KMS-11 (cell line): ENCODE results near the gene CALD1.

ENCODE experiments used
- H2AFZ ChIP-seq: fragments of 200-600 bp; sonication (generic); 2 replicates; pipeline ENCODE4 v1.6.1; 2016; ENCODE audit warnings: antibody characterized with exemption, mixed run types, low read depth
- H3K27ac ChIP-seq: fragments of 200-600 bp; sonication (generic); 2 replicates; pipeline ENCODE4 v1.6.1; 2016; ENCODE audit warnings: mild to moderate bottlenecking, mixed run types
- H3K27me3 ChIP-seq: fragments of 200-600 bp; sonication (generic); 2 replicates; pipeline ENCODE4 v1.6.1; 2017; ENCODE audit warnings: mild to moderate bottlenecking, low read depth, mixed run types, moderate library complexity; ENCODE audit not compliant: insufficient read depth
- H3K36me3 ChIP-seq: fragments of 200-600 bp; sonication (generic); 2 replicates; pipeline ENCODE4 v1.6.1; 2017; ENCODE audit warnings: mild to moderate bottlenecking, mixed run types; ENCODE audit not compliant: insufficient read depth
- H3K4me1 ChIP-seq: fragments of 200-600 bp; sonication (generic); 2 replicates; pipeline ENCODE4 v1.6.1; 2016; ENCODE audit warnings: mild to moderate bottlenecking, low read depth, mixed run types; ENCODE audit not compliant: poor library complexity, severe bottlenecking
- H3K4me2 ChIP-seq: fragments of 200-600 bp; sonication (generic); 2 replicates; pipeline ENCODE4 v1.7.0; 2016; ENCODE audit warnings: mild to moderate bottlenecking, mixed run types
- H3K4me3 ChIP-seq: fragments of 200-600 bp; sonication (generic); IDR thresholded peaks from 2 replicates; pipeline ENCODE4 v1.6.1; 2017; ENCODE audit warnings: low read depth, low read length, mixed read lengths; ENCODE audit not compliant: insufficient read depth
- H3K79me2 ChIP-seq: fragments of 200-600 bp; sonication (generic); 2 replicates; pipeline ENCODE4 v1.6.1; 2016; ENCODE audit warnings: low read depth, mixed run types; ENCODE audit not compliant: insufficient read depth
- H3K9ac ChIP-seq: fragments of 200-600 bp; sonication (generic); 2 replicates; pipeline ENCODE4 v1.6.1; 2016; ENCODE audit warnings: mild to moderate bottlenecking, mixed run types
- H4K20me1 ChIP-seq: fragments of 200-600 bp; sonication (generic); 2 replicates; pipeline ENCODE4 v1.6.1; 2016; ENCODE audit warnings: mild to moderate bottlenecking, mixed run types; ENCODE audit not compliant: insufficient read depth
- CTCF ChIP-seq: fragments of 200-600 bp; sonication (generic); conservative IDR thresholded peaks from 2 replicates; pipeline ENCODE4 v1.6.1; 2017; ENCODE audit warnings: low read depth, mild to moderate bottlenecking, antibody characterized with exemption, low read length, moderate library complexity, mixed read lengths

CALD1 gene

GRCh38 chr7:134920026-134920753 is 140.8 kb downstream of the CALD1 start:
- Histone ChIP-seq H4K20me1 (no peaks in the 10 kb centered on the region), H3K36me3 (no peaks in the 10 kb centered on the region), H2AFZ (no peak overlapping the region), H3K4me1 (no peaks in the 10 kb centered on the region), H3K9ac (no peak overlapping the region), H3K27ac (no peak overlapping the region), H3K27me3 (no peaks in the 10 kb centered on the region), H3K4me3 (no peak overlapping the region), H3K4me2 (no peak overlapping the region), H3K79me2 (no peaks in the 10 kb centered on the region)
- TF ChIP-seq CTCF = no peak

GRCh38 chr7:134922720-134923704 is 143.6 kb downstream of the CALD1 start:
- no peaks in the 10 kb centered on the region for H3K27me3 ChIP-seq
- H4K20me1 ChIP-seq = no peaks in the 10 kb centered on the region
- H3K4me3 ChIP-seq = no peak overlapping the region
- no peaks in the 10 kb centered on the region for H3K4me1 ChIP-seq
- no peak overlapping the region for H3K27ac ChIP-seq
- H3K9ac ChIP-seq = no peak overlapping the region
- H3K4me2 ChIP-seq = no peak overlapping the region
- H3K79me2 ChIP-seq = no peaks in the 10 kb centered on the region
- no peak overlapping the region for H2AFZ ChIP-seq
- H3K36me3 ChIP-seq = no peaks in the 10 kb centered on the region
- TF ChIP-seq CTCF = no peak

- H3K4me1 ChIP-seq = no peaks in the 10 kb centered on the region
- no peak overlapping the region for H3K9ac ChIP-seq
- H3K4me3 ChIP-seq = no peak overlapping the region
- H3K27ac ChIP-seq = no peak overlapping the region
- no peaks in the 10 kb centered on the region for H3K27me3 ChIP-seq
- no peak overlapping the region for H2AFZ ChIP-seq
- no peaks in the 10 kb centered on the region for H3K36me3 ChIP-seq
- H4K20me1 ChIP-seq = no peaks in the 10 kb centered on the region
- no peak overlapping the region for H3K4me2 ChIP-seq
- no peaks in the 10 kb centered on the region for H3K79me2 ChIP-seq
- TF ChIP-seq CTCF = no peak
Observed at GRCh38 chr7:134925766-134926165, 146.3 kb downstream of the CALD1 start.

- Histone ChIP-seq H4K20me1 (no peaks in the 10 kb centered on the region), H3K4me1 (no peaks in the 10 kb centered on the region), H2AFZ (no peak overlapping the region), H3K27ac (no peak overlapping the region), H3K36me3 (no peaks in the 10 kb centered on the region), H3K27me3 (no peaks in the 10 kb centered on the region), H3K9ac (no peak overlapping the region), H3K4me3 (no peak overlapping the region), H3K79me2 (no peaks in the 10 kb centered on the region), H3K4me2 (no peak overlapping the region)
- no peak for TF ChIP-seq CTCF
Observed at GRCh38 chr7:134926396-134926795, 147.0 kb downstream of the CALD1 start.
